Ascending aorta (tissue), 2 donors: ENCODE measurements around the gene EGLN3. TPM values are rescaled to one million over a fixed set of nuclear protein-coding genes. Genes with fewer than 3 reads are reported as not detected.
"Not testable (repeated sequence)": the region's sequence is repeated elsewhere in the genome, so short reads cannot be mapped to it uniquely, and the experiment has no call there.

ENCODE experiments used
- DNase-seq, 2 donors: peaks; one replicate each; pipeline ENCODE4 v3.0.0-alpha.2; 2019; ENCODE audit warnings: low spot score in 2 of 2
- H3K27ac ChIP-seq, 2 donors: fragments of 200-600 bp; sonication (generic); one replicate each; pipeline ENCODE4 v1.5.1; 2016 to 2017; ENCODE audit warnings: mild to moderate bottlenecking in 1 of 2
- H3K27me3 ChIP-seq: fragments of 200-600 bp; sonication (generic); one replicate; pipeline ENCODE4 v1.5.1; 2017
- H3K36me3 ChIP-seq, 2 donors: fragments of 200-600 bp; sonication (generic); one replicate each; pipeline ENCODE4 v1.5.1; 2016
- H3K4me1 ChIP-seq, 2 donors: fragments of 200-600 bp; sonication (generic); one replicate each; pipeline ENCODE4 v1.5.1; 2016 to 2017; ENCODE audit warnings: mild to moderate bottlenecking in 1 of 2
- H3K4me3 ChIP-seq, 2 donors: fragments of 200-600 bp; sonication (generic); one replicate each; pipeline ENCODE4 v1.5.1; 2016 to 2017; ENCODE audit warnings: mild to moderate bottlenecking in 1 of 2
- H3K9me3 ChIP-seq, 2 donors: fragments of 200-600 bp; sonication (generic); one replicate each; pipeline ENCODE4 v1.5.1; 2016
- CTCF ChIP-seq, 3 experiments: fragments of 200-600 bp in 2 of 3; fragments of 450-650 bp in 1 of 3; sonication (generic) in 2 of 3; IDR thresholded peaks; one replicate each; pipeline ENCODE4 v1.5.1; 2016 to 2019; ENCODE audit warnings: antibody characterized with exemption in 3 of 3, mild to moderate bottlenecking in 1 of 3, moderate library complexity in 1 of 3
- intact Hi-C: fragments of 100-400 bp; cut with DNase I; formaldehyde crosslinking; loops from one replicate; pipeline ENCODE4 v1.15.1; 2023
- total RNA-seq: library from RNA; depleted of rRNA; stranded (reverse); fragments of >200 nt; gene quantifications from one replicate; pipeline ENCODE4 v1.1.0, GENCODE V29; 2016

Gene EGLN3
- total RNA-seq, 1 donor from 2014 or later: 5.9 TPM

DNA sequence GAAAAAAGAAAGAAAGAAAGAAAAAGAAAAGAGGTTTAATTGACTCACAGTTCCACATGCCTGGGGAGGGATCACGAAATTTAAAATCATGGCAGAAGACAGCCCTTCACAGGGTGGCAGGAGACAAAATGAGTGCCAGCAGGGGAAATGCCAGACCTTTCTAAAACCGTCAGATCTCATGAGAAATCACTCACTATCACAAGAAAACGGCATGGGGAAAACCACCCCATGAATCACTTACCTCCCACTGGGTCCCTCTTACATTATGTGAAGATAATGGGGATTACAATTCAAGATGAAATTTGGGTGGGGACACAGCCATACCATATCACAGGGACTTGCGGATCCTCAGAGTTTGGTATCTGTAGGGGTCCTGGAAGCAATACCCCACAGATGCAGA is 16.3 kb upstream of the EGLN3 start:
- no peak overlapping the region for H3K27ac ChIP-seq
- no peak overlapping the region for H3K4me3 ChIP-seq
- DNase-seq: no peak
- intact Hi-C loops: no loop called here
- H3K9me3 ChIP-seq: peaks cover 0 to 7% of the 10 kb centered on the region in 2 donors
- H3K4me1 ChIP-seq: no peaks in the 10 kb centered on the region
- H3K36me3 ChIP-seq: no peaks in the 10 kb centered on the region
- H3K27me3 ChIP-seq: no peaks in the 10 kb centered on the region
- no peak for TF ChIP-seq CTCF (IDR thresholded peaks at IDR 0.05)

DNA sequence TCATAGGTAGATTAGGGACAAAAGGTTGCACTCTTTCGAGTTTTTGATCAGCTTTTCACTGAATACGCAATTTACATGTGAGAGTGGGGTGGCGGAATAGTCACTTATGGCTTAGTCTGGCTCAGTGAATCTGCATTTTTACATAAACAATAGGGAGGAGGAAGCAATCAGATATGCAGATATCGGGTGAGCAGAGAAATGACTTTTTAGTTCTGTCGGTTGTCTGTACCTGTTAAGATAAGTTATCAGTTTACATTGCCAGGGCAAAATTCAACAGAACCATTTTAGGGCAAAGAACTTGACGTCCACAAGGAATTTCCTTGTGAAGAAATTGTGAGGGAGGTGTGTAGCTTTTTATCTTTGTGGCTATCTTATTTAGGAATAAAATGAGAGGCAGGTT is 15.4 kb upstream of the EGLN3 start:
- Histone ChIP-seq H3K9me3 (peaks cover 0 to 7% of the 10 kb centered on the region in 2 donors), H3K4me3 (no peak overlapping the region), H3K4me1 (no peaks in the 10 kb centered on the region), H3K27ac (no peak overlapping the region), H3K36me3 (no peaks in the 10 kb centered on the region), H3K27me3 (no peaks in the 10 kb centered on the region)
- intact Hi-C loops: no loop called here
- DNase-seq: no peak
- TF ChIP-seq CTCF (IDR thresholded peaks at IDR 0.05): no peak

DNA sequence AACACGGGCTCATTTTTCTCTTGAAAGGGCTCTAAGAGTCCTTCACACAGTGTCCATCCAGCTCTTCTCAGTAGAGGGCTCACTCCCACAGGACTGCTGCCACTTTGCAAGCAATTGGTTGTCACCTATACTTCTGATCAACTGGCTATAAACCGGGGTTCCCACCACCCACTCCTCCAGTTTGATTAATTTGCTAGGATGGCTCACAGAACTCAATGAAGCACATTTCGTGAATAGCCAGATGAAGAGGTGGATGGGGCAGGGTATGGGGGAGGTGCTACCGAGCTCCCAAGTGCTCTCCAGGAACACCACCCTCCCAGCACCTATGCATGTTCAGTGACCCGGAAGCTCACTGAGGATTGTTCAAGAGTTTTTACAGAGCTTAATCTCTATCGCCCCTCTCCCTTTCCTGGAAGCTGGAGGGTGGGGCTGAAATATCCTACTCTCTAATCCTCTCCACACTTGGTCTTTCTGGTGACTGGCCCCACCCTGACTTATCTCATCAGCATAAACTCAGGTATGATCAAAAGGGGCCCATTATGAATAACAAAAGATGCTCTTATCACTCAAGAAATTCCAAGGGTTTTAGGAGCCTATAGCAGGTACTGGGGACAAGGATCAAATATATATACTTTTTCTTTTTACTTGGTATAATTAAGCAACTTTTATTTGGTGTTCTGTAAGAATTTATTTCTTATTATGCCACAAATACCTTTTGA is 13.9 kb upstream of the EGLN3 start:
- no peak for DNase-seq
- Histone ChIP-seq H3K9me3 (peaks cover 0 to 3% of the 10 kb centered on the region in 2 donors), H3K4me3 (no peak overlapping the region), H3K27ac (no peak overlapping the region), H3K4me1 (no peaks in the 10 kb centered on the region), H3K36me3 (no peaks in the 10 kb centered on the region), H3K27me3 (no peaks in the 10 kb centered on the region)
- TF ChIP-seq CTCF (IDR thresholded peaks at IDR 0.05): no peak
- intact Hi-C loops: no loop called here

DNA sequence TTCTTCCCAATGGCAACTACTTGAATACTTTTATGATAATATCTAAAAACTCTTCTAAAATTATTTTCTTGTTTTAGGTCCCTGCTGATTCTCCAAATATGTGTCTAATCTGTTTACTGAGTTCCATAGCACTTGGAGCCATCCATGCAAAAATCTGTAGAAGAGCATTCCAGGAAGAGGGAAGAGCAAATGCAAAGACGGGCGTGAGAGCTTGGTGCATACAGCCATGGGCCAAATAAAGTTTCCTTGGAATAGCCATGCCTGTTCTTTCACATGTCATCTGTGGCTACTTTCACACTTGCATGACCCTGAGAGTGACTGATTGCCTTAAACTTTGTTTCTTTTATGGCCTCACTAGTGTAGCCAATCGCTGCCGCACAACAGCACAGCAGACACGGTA is 13.0 kb upstream of the EGLN3 start:
- no peak for DNase-seq
- Histone ChIP-seq H3K27me3 (no peaks in the 10 kb centered on the region), H3K4me3 (no peak overlapping the region), H3K27ac (no peak overlapping the region), H3K4me1 (no peaks in the 10 kb centered on the region), H3K9me3 (no peaks in the 10 kb centered on the region), H3K36me3 (no peaks in the 10 kb centered on the region)
- intact Hi-C loops: no loop called here
- TF ChIP-seq CTCF (IDR thresholded peaks at IDR 0.05): no peak

DNA sequence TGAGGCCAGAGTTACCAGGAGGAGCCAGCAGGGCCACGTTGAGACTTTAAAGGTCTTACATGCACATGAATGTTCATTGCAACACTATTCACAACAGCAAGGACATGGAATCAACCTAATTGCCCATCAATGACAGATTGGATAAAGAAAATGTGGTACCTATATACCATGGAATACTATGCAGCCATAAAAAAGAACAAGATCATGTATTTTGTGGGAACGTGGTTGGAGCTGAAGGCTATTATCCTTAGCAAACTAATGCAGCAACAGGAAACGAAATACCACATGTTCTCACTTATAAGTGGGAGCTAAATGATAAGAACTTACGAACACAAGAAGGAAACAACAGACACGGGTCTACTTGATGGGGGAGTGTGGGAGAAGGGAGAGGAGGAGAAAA is 11.6 kb upstream of the EGLN3 start:
- DNase-seq, H3K4me3 ChIP-seq, H3K27me3 ChIP-seq, H3K4me1 ChIP-seq, H3K9me3 ChIP-seq, H3K27ac ChIP-seq, H3K36me3 ChIP-seq, intact Hi-C loops: not testable (repeated sequence)

DNA sequence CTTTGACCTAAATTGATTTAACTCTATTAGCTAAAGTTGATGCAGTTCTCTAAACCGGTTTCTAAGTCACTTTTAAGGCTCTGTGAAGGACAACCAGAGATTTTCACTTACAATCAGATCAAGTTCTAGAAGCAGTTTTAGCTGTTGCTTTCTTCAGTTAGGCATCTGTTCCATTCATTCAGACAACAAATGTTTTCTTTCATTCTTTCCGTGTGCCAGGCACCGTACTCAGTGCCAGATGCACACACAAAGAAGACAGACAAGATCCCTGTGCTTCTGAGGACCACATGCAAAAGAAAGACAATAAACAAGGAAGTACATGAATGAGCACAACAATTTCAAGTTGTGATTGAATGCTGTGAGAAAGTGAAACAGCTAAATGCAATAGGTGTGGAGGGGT is 11.1 kb upstream of the EGLN3 start:
- intact Hi-C loops: no loop called here
- Histone ChIP-seq H3K27me3 (no peaks in the 10 kb centered on the region), H3K4me1 (no peaks in the 10 kb centered on the region), H3K36me3 (no peaks in the 10 kb centered on the region), H3K4me3 (no peak overlapping the region), H3K9me3 (no peaks in the 10 kb centered on the region), H3K27ac (no peak overlapping the region)
- DNase-seq: no peak
- no peak for TF ChIP-seq CTCF (IDR thresholded peaks at IDR 0.05)
